Peyer's patch (tissue), 4 donors: Measurements from ENCODE around the gene CTU2.

Experiments used
- CTCF ChIP-seq, 6 experiments: fragments of 450-650 bp in 4 of 6; fragments of 200-600 bp in 2 of 6; sonication (generic) in 1 of 6; IDR thresholded peaks; one replicate each; pipeline ENCODE4 v1.5.1; 2017 to 2019; ENCODE audit warnings: antibody characterized with exemption in 6 of 6, mild to moderate bottlenecking in 3 of 6, moderate library complexity in 1 of 6
- POLR2A ChIP-seq, 2 donors: fragments of 450-650 bp; IDR thresholded peaks; one replicate each; pipeline ENCODE4 v1.5.1; 2017; ENCODE audit warnings: antibody characterized with exemption in 2 of 2, mild to moderate bottlenecking in 2 of 2, moderate library complexity in 2 of 2

- TF ChIP-seq CTCF (IDR thresholded peaks at IDR 0.05) (no peak), POLR2A (IDR thresholded peaks at IDR 0.05) (no peak)
Measured at GRCh38 chr16:88678224-88678979, 27.9 kb upstream of the CTU2 start.
